HUES6 (cell line): ENCODE data around the gene COQ2.

Experiments
- H3K27ac ChIP-seq: 2 replicates; pipeline ENCODE4 v1.7.0; 2013; ENCODE audit warnings: low read depth, mild to moderate bottlenecking, low read length, inconsistent platforms
- H3K27me3 ChIP-seq: 2 replicates; pipeline ENCODE4 v1.6.1; 2013; ENCODE audit warnings: low read length; ENCODE audit not compliant: control insufficient read depth, insufficient read depth
- H3K36me3 ChIP-seq: 2 replicates; pipeline ENCODE4 v1.6.1; 2013; ENCODE audit warnings: low read length; ENCODE audit not compliant: control insufficient read depth, insufficient read depth
- H3K4me1 ChIP-seq: 2 replicates; pipeline ENCODE4 v1.6.1; 2013; ENCODE audit warnings: low read length; ENCODE audit not compliant: control insufficient read depth, insufficient read depth
- H3K4me3 ChIP-seq: 2 replicates; pipeline ENCODE4 v1.5.1; 2013; ENCODE audit warnings: low read depth, low read length
- H3K9ac ChIP-seq: one replicate; pipeline ENCODE4 v1.6.1; 2013; ENCODE audit warnings: mild to moderate bottlenecking, low read length
- H3K9me3 ChIP-seq: 2 replicates; pipeline ENCODE4 v1.6.1; 2013; ENCODE audit warnings: low read depth, low read length; ENCODE audit not compliant: control insufficient read depth, insufficient read depth

The COQ2 gene

GRCh38 chr4:83230928-83231327 lies 53.7 kb downstream of the COQ2 start:
- Histone ChIP-seq H3K4me1 (peaks cover 5% of the 10 kb centered on the region; the same call in 1 of the 2 replicates), H3K27me3 (no peaks in the 10 kb centered on the region), H3K27ac (no peak overlapping the region), H3K4me3 (no peak overlapping the region), H3K36me3 (no peaks in the 10 kb centered on the region), H3K9me3 (no peaks in the 10 kb centered on the region), H3K9ac (no peak overlapping the region)

- Histone ChIP-seq H3K4me1 (no peaks in the 10 kb centered on the region; the same call in 1 of the 2 replicates), H3K9me3 (no peaks in the 10 kb centered on the region), H3K27me3 (no peaks in the 10 kb centered on the region), H3K36me3 (no peaks in the 10 kb centered on the region), H3K27ac (no peak overlapping the region), H3K9ac (no peak overlapping the region), H3K4me3 (no peak overlapping the region)
Observed at GRCh38 chr4:83229791-83230190, 54.8 kb downstream of the COQ2 start.

DNA sequence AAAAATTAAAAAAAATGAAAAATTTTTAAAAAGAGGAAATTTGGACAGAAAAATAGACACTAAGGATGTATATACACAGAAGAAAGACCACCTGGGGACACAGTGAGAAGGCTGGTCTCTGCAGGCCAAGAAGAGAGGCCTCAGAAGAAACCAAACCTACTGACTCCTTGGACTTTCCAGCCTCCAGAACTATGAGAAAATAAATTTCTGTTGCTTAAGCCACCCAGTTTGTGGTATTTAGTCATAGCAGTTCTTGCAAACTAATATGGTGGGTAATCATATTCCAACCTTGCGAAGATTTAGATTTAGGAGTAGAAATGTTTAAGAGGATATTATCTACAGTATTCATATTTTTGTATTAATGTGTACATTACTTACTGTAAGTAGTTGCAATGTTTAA lies 56.4 kb downstream of the COQ2 start:
- H3K9ac ChIP-seq: no peak overlapping the region
- H3K4me1 ChIP-seq: no peaks in the 10 kb centered on the region
- no peaks in the 10 kb centered on the region for H3K36me3 ChIP-seq
- H3K4me3 ChIP-seq: no peak overlapping the region
- H3K27me3 ChIP-seq: no peaks in the 10 kb centered on the region
- 0 out of 2 replicates have a peak, but pooled peaks cover 2% of the 10 kb centered on the region for H3K9me3 ChIP-seq
- no peak overlapping the region for H3K27ac ChIP-seq

GRCh38 chr4:83224502-83225197 lies 59.9 kb downstream of the COQ2 start:
- H3K27ac ChIP-seq: no peak overlapping the region
- H3K9ac ChIP-seq: no peak overlapping the region
- H3K27me3 ChIP-seq: no peaks in the 10 kb centered on the region
- H3K9me3 ChIP-seq: 0 out of 2 replicates have a peak, but pooled peaks cover 2% of the 10 kb centered on the region
- H3K4me3 ChIP-seq: no peak overlapping the region
- H3K4me1 ChIP-seq: no peaks in the 10 kb centered on the region
- H3K36me3 ChIP-seq: no peaks in the 10 kb centered on the region

DNA sequence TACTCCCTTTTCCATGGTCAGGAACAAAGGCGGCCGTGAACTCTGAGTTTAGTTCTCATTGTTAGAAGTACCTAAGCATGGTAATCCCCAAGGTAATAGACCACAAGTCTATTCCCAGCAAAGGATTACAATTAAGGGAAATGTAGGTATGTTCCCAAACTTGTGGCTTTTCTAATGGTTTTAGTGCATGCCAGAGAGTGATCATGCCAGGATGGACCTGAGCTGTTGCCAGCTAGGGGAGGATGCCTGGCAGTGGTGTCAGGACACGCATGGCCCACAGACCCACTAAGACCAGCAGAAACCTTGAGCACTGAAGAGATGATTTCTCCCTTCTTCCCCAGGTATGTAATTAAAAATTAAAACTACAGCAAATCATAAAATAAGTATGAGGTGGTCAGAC lies 60.8 kb downstream of the COQ2 start:
- no peaks in the 10 kb centered on the region for H3K4me1 ChIP-seq
- H3K9ac ChIP-seq: no peak overlapping the region
- no peak overlapping the region for H3K27ac ChIP-seq

DNA sequence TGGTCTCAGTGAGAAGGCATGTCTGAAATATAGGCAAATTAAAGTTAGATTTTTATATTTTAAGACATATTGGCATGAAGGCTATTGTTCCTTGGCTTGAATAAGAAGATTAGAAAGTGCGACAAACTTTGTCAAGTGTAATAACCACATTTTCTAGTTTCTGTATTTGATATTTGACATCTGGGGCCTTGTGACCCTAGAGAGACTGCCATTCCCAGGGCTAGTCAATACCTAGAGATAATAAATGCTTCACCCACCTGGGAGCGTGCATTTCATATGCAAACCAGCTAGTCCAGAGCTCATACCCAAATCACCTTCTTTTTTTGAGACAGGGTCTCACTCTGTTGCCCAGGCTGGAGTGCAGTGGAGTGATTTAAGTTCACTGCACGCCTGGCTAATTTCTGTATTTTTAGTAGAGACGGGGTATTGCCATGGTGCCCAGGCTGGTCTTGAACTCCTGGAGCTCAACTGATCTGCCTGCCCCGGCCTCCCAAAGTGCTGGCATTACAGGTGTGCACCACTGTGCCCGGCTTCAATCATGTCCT lies 62.6 kb downstream of the COQ2 start:
- Histone ChIP-seq H3K9me3 (0 out of 2 replicates have a peak, but pooled peaks cover 2% of the 10 kb centered on the region), H3K4me3 (no peak overlapping the region), H3K4me1 (no peaks in the 10 kb centered on the region)

More for the DNA sequence above, 60.8 kb downstream of the COQ2 start:
- H3K27me3 ChIP-seq: no peaks in the 10 kb centered on the region
- no peaks in the 10 kb centered on the region for H3K36me3 ChIP-seq
- H3K4me3 ChIP-seq: no peak overlapping the region
- H3K9me3 ChIP-seq: 0 out of 2 replicates have a peak, but pooled peaks cover 2% of the 10 kb centered on the region

GRCh38 chr4:83219344-83220331 lies 65.0 kb downstream of the COQ2 start:
- Histone ChIP-seq H3K27ac (no peak overlapping the region), H3K4me1 (no peaks in the 10 kb centered on the region), H3K9me3 (peaks cover 6% of the 10 kb centered on the region; the same call in 1 of the 2 replicates), H3K36me3 (no peaks in the 10 kb centered on the region), H3K9ac (no peak overlapping the region), H3K27me3 (no peaks in the 10 kb centered on the region), H3K4me3 (no peak overlapping the region)

More for the DNA sequence above, 62.6 kb downstream of the COQ2 start:
- H3K27ac ChIP-seq: no peak overlapping the region
- no peaks in the 10 kb centered on the region for H3K27me3 ChIP-seq
- no peak overlapping the region for H3K9ac ChIP-seq
- H3K36me3 ChIP-seq: no peaks in the 10 kb centered on the region

DNA sequence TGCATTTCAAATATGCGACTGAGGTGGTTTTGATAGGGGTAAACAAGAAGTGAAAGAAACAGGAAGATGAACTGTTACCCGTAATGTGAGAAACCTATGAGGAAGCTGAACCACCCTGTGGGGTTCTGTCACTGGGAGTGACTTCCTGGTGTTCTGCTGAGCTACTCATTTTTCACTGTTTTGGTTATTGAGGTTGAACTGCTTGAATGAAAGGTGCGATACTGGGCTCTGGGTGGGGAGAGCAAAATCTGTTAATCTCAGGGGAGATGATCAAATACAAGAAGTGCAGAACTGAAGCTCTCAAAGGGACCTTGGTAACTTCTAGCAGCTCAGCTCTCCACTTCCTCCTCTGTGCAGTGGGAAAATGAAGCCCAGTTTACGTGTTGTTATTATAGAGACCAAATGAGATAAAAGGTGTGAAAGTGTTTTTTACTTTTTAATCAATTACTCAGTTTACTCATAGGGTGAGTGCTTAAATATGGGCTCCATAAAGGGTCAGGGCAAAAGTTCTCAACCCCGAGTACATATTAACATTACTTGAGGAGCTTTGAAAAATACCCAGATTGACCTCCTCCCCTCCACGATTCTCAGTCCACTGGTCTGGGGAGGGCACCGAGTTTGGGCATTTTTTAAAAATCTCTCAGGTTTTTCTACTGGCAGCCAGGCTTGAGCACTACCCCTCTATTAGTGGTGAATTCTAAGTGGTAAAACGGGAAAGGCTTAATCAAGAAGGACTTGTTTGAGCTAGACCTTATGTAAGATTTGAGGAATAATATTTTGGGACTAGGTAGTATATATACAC lies 66.7 kb downstream of the COQ2 start:
- peaks cover 4% of the 10 kb centered on the region; the same call in 1 of the 2 replicates for H3K9me3 ChIP-seq
- H3K9ac ChIP-seq: no peak overlapping the region
- H3K4me1 ChIP-seq: no peaks in the 10 kb centered on the region
- no peak overlapping the region for H3K27ac ChIP-seq
- no peak overlapping the region for H3K4me3 ChIP-seq
- no peaks in the 10 kb centered on the region for H3K27me3 ChIP-seq
- no peaks in the 10 kb centered on the region for H3K36me3 ChIP-seq

DNA sequence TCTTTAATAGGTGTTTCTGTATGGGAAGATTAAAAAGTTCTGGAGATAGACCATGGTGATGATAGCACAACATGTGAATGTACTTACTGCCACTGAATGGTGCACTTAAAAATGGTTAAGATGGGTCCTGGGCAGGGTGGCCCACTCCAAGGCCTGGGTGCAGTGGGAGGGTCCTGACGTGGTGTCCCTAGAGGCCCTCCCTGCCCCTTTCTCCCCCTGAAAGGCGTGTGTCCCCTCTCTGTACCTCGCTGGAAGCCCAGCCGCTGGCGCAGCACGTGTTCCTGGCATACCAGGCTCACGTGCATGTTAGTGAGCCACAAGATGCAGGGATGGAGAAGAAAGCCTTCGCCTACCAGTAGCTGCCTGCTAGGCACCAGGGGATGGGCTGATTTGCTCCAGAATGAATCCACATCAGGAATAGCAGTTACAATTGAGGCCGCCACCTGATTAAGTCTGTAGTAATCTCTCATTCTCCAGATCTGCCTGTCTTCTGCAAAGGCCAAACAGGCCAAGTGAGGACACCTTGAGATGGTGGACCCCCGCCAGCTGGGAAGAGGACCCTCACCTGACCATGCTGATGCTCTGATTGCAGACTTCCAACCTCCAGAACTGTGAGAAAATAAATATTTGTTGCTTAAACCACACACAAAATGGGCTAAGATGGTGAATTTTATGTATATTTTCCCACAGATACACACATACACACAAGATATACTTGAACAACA lies 67.5 kb downstream of the COQ2 start:
- Histone ChIP-seq H3K9me3 (peaks cover 4% of the 10 kb centered on the region; the same call in 1 of the 2 replicates), H3K4me1 (peaks cover 6% of the 10 kb centered on the region; the same call in 1 of the 2 replicates), H3K9ac (no peak overlapping the region), H3K27me3 (no peaks in the 10 kb centered on the region), H3K27ac (no peak overlapping the region), H3K36me3 (no peaks in the 10 kb centered on the region), H3K4me3 (no peak overlapping the region)

GRCh38 chr4:83214079-83214478 lies 70.5 kb downstream of the COQ2 start:
- peaks cover 14% of the 10 kb centered on the region for H3K4me1 ChIP-seq
- H3K27me3 ChIP-seq: no peaks in the 10 kb centered on the region
- H3K9ac ChIP-seq: no peak overlapping the region
- no peaks in the 10 kb centered on the region for H3K36me3 ChIP-seq
- H3K4me3 ChIP-seq: no peak overlapping the region
- no peak overlapping the region for H3K27ac ChIP-seq
- peaks cover 10% of the 10 kb centered on the region; the same call in 1 of the 2 replicates for H3K9me3 ChIP-seq
